A549 (cell line): ENCODE results near the gene QKI.

Source experiments
- CHD2 ChIP-seq: fragments of 150-350 bp; IDR thresholded peaks from 2 replicates; pipeline ENCODE4 v1.6.1; 2014; ENCODE audit warnings: low read length; ENCODE audit not compliant: partially characterized antibody
- JUN ChIP-seq, 2 experiments: fragments of >200 bp; sonication (Bioruptor Twin); formaldehyde crosslinking; IDR thresholded peaks; 2 replicates in 1 of 2; 3 replicates in 1 of 2; pipeline ENCODE4 v1.6.1; 2016 to 2017
- KDM1A ChIP-seq: fragments of 200-600 bp; sonication (generic); IDR thresholded peaks from 2 replicates; pipeline ENCODE4 v1.6.1; 2016; ENCODE audit warnings: low read depth, mild to moderate bottlenecking
- MAFK ChIP-seq: fragments of 450-650 bp; IDR thresholded peaks from 2 replicates; pipeline ENCODE4 v1.6.1; 2014; ENCODE audit not compliant: partially characterized antibody
- POLR2A ChIP-seq: IDR thresholded peaks from 2 replicates; pipeline ENCODE4 v1.6.1; 2012; ENCODE audit warnings: mild to moderate bottlenecking, low read length
- ZSCAN20 ChIP-seq: fragments of 250-450 bp; sonication (Bioruptor Pico); IDR thresholded peaks from 2 replicates; pipeline ENCODE4 v1.8.0; 2022; ENCODE audit warnings: mild to moderate bottlenecking, moderate library complexity
- TF ChIP-seq, protein P1 (sequence below): fragments of >200 bp; sonication (Bioruptor Twin); formaldehyde crosslinking; IDR thresholded peaks from 3 replicates; pipeline ENCODE4 v1.5.1; 2016
- TF ChIP-seq, protein P2 (sequence below): fragments of 200-600 bp; sonication (generic); IDR thresholded peaks from 2 replicates; pipeline ENCODE4 v1.6.1; 2016; ENCODE audit warnings: antibody characterized with exemption, mild to moderate bottlenecking, moderate library complexity

DNA sequence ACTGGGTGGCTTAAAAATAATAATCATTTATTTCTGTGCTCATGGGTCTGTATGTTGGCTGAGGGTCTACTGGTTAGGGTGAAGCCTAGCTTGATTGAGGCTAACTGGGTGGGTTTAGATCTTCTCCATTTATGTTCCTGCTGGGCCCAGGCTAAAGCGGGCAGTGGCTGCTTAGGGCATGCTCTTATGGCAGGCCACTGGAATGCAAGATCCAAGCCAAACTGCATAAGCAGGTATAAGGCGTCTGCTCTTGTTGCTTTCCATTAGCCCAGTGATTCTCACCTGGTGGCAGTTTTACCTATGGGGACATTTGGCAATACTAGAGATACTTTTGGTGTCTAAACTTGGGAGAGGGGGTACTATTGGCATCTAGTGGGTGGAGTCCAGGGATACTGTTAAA is 44.5 kb downstream of the QKI start:
- TF ChIP-seq, protein P1, sequence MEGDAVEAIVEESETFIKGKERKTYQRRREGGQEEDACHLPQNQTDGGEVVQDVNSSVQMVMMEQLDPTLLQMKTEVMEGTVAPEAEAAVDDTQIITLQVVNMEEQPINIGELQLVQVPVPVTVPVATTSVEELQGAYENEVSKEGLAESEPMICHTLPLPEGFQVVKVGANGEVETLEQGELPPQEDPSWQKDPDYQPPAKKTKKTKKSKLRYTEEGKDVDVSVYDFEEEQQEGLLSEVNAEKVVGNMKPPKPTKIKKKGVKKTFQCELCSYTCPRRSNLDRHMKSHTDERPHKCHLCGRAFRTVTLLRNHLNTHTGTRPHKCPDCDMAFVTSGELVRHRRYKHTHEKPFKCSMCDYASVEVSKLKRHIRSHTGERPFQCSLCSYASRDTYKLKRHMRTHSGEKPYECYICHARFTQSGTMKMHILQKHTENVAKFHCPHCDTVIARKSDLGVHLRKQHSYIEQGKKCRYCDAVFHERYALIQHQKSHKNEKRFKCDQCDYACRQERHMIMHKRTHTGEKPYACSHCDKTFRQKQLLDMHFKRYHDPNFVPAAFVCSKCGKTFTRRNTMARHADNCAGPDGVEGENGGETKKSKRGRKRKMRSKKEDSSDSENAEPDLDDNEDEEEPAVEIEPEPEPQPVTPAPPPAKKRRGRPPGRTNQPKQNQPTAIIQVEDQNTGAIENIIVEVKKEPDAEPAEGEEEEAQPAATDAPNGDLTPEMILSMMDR, result no peak
- TF ChIP-seq MAFK, result no peak
- TF ChIP-seq POLR2A, result no peak
- no peak for TF ChIP-seq CHD2
- no peak for TF ChIP-seq JUN (IDR thresholded peaks at IDR 0.05)
- TF ChIP-seq, protein P2, sequence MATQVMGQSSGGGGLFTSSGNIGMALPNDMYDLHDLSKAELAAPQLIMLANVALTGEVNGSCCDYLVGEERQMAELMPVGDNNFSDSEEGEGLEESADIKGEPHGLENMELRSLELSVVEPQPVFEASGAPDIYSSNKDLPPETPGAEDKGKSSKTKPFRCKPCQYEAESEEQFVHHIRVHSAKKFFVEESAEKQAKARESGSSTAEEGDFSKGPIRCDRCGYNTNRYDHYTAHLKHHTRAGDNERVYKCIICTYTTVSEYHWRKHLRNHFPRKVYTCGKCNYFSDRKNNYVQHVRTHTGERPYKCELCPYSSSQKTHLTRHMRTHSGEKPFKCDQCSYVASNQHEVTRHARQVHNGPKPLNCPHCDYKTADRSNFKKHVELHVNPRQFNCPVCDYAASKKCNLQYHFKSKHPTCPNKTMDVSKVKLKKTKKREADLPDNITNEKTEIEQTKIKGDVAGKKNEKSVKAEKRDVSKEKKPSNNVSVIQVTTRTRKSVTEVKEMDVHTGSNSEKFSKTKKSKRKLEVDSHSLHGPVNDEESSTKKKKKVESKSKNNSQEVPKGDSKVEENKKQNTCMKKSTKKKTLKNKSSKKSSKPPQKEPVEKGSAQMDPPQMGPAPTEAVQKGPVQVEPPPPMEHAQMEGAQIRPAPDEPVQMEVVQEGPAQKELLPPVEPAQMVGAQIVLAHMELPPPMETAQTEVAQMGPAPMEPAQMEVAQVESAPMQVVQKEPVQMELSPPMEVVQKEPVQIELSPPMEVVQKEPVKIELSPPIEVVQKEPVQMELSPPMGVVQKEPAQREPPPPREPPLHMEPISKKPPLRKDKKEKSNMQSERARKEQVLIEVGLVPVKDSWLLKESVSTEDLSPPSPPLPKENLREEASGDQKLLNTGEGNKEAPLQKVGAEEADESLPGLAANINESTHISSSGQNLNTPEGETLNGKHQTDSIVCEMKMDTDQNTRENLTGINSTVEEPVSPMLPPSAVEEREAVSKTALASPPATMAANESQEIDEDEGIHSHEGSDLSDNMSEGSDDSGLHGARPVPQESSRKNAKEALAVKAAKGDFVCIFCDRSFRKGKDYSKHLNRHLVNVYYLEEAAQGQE, result no peak
- no peak for TF ChIP-seq KDM1A
- TF ChIP-seq ZSCAN20 (CRISPR knock-in tag), result no peak
